Spleen (tissue), 11 donors: Measurements from ENCODE around the gene PHYKPL. TPM values are rescaled to one million over a fixed set of nuclear protein-coding genes. Genes with fewer than 3 reads are reported as not detected.
A peak's percentile ranks its signal among the peaks of the same experiment; 100 is the strongest.

Experiments used
- DNase-seq: peaks from one replicate; pipeline ENCODE4 v3.0.0-alpha.2; 2020
- H3K27ac ChIP-seq, 8 donors: fragments of 200-600 bp; sonication (generic) in 7 of 8; 1 replicate in 4 of 8; 2 replicates in 4 of 8; pipeline versions ENCODE4 v1.5.0 to v1.8.0; 2016 to 2021; ENCODE audit warnings: inconsistent platforms in 4 of 8, mild to moderate bottlenecking in 4 of 8, moderate library complexity in 1 of 8
- H3K27me3 ChIP-seq, 7 donors: fragments of 200-600 bp; sonication (generic) in 6 of 7; replicated peaks in 1 of 7; 1 replicate in 4 of 7; 2 replicates in 3 of 7; pipeline versions ENCODE4 v1.5.0 to v1.8.0; 2016 to 2021; ENCODE audit warnings: inconsistent platforms in 3 of 7, mild to moderate bottlenecking in 1 of 7
- H3K36me3 ChIP-seq, 6 donors: fragments of 200-600 bp; sonication (generic) in 5 of 6; 1 replicate in 4 of 6; 2 replicates in 2 of 6; pipeline versions ENCODE4 v1.5.0 to v1.8.0; 2016 to 2021; ENCODE audit warnings: inconsistent platforms in 2 of 6
- H3K4me1 ChIP-seq, 6 donors: fragments of 200-600 bp; sonication (generic) in 5 of 6; 1 replicate in 3 of 6; 2 replicates in 3 of 6; pipeline versions ENCODE4 v1.5.0 to v1.8.0; 2016 to 2021; ENCODE audit warnings: inconsistent platforms in 3 of 6
- H3K4me3 ChIP-seq, 8 donors: fragments of 200-600 bp; sonication (generic) in 7 of 8; 1 replicate in 4 of 8; 2 replicates in 4 of 8; pipeline versions ENCODE4 v1.5.0 to v1.8.0; 2016 to 2021; ENCODE audit warnings: inconsistent platforms in 4 of 8, mild to moderate bottlenecking in 4 of 8, moderate library complexity in 2 of 8
- H3K9me3 ChIP-seq, 8 donors: fragments of 200-600 bp; sonication (generic) in 7 of 8; 1 replicate in 4 of 8; 2 replicates in 4 of 8; pipeline versions ENCODE4 v1.5.0 to v1.8.0; 2016 to 2021; ENCODE audit warnings: inconsistent platforms in 4 of 8
- POLR2A ChIP-seq, 3 donors: fragments of 450-650 bp; IDR thresholded peaks; one replicate each; pipeline ENCODE4 v1.5.1; 2017; ENCODE audit warnings: antibody characterized with exemption in 3 of 3, mild to moderate bottlenecking in 1 of 3
- POLR2AphosphoS5 ChIP-seq, 3 donors: sonication (generic); formaldehyde crosslinking; IDR thresholded peaks; one replicate each; pipeline ENCODE4 v1.5.1; 2017; ENCODE audit warnings: antibody characterized with exemption in 3 of 3
- WGBS, 5 donors: extraction: QIAGEN DNeasy Blood & Tissue Kit in 3 of 5; methylation state at CpG; one replicate each; pipeline versions ENCODE4 v1.1.5 to v1.1.7; 2013 to 2018; 5-methylcytosine and 5-hydroxymethylcytosine counted together
- intact Hi-C: fragments of 100-400 bp; cut with DNase I; formaldehyde crosslinking; loops from one replicate; pipeline ENCODE4 v1.15.0; 2023; ENCODE audit warnings: low total_unique reads
- polyA plus RNA-seq, 3 donors: library from polyadenylated mRNA; stranded (reverse); fragments of 200-250 nt; gene quantifications; one replicate each; pipeline ENCODE4 v1.2.1, GENCODE V29; 2013
- total RNA-seq, 7 donors: library from RNA; depleted of rRNA in 3 of 7; stranded (reverse); fragments of >200 nt in 3 of 7; fragmentation: NEBNext Ultra II Directional in 4 of 7; extraction: Animal tissue kit (Norgen Biotek cat#: 25700) in 4 of 7; gene quantifications; one replicate each; pipeline versions ENCODE4 v1.1.0 to v1.2.1, GENCODE V29; 2016 to 2021
- TF ChIP-seq, protein P1 (sequence below), 11 experiments: fragments of 200-600 bp in 7 of 11; fragments of 450-650 bp in 4 of 11; sonication (generic) in 4 of 11; IDR thresholded peaks in 8 of 11; conservative IDR thresholded peaks in 3 of 11; 1 replicate in 7 of 11; 2 replicates in 4 of 11; pipeline versions ENCODE4 v1.4.0 to v1.8.0; 2016 to 2021; ENCODE audit warnings: antibody characterized with exemption in 11 of 11, inconsistent platforms in 4 of 11, mild to moderate bottlenecking in 1 of 11
- donor health status: healthy with polysubstance abuse.
- donor health status: DM: no; HTN: no; CAD: no; lungs with moderate emphysema.
- donor health status: DM: no; HTN: no; CAD: no.
- donor health status: Bipolar disorder and iron deficiency.
- donor health status: healthy.
- donor health status: DM: no; HTN: no; CAD: no.
- donor health status: DM: yes; HTN: yes; CAD: no.

PHYKPL gene
- total and polyA plus RNA-seq, 10 donors: 46.9 to 209 (median 105) TPM

DNA sequence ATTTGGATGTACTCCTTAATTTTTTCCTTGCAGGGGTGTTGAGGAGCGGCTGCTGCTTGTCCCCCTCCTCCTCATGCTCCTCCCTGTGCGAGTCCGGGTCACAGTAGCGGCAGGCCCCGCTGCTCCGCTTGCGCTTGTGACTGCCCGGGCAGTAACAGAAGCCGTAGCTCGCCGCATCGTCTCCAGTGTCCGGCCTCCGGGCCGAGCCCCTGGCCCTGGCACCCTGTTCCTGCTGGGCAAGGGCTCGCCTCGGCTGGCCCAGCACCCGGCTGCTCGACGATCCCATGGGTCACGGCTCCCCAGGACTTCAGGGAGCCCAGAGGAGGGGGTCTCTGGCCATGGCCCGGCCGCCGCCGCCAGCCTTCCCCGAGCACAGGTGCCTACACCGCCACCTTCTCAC is 45.6 kb downstream of the PHYKPL start, which contains the start of gene GMCL2:
GMCL2 (minus strand) TSS at position 358 of the 400 bp plus-strand sequence; CDS start at position 286, 72 bp downstream.
- no peaks in the 10 kb centered on the region for H3K9me3 ChIP-seq
- TF ChIP-seq POLR2A (IDR thresholded peaks at IDR 0.05) (no peak), POLR2AphosphoS5 (IDR thresholded peaks at IDR 0.05) (no peak)
- TF ChIP-seq, protein P1, sequence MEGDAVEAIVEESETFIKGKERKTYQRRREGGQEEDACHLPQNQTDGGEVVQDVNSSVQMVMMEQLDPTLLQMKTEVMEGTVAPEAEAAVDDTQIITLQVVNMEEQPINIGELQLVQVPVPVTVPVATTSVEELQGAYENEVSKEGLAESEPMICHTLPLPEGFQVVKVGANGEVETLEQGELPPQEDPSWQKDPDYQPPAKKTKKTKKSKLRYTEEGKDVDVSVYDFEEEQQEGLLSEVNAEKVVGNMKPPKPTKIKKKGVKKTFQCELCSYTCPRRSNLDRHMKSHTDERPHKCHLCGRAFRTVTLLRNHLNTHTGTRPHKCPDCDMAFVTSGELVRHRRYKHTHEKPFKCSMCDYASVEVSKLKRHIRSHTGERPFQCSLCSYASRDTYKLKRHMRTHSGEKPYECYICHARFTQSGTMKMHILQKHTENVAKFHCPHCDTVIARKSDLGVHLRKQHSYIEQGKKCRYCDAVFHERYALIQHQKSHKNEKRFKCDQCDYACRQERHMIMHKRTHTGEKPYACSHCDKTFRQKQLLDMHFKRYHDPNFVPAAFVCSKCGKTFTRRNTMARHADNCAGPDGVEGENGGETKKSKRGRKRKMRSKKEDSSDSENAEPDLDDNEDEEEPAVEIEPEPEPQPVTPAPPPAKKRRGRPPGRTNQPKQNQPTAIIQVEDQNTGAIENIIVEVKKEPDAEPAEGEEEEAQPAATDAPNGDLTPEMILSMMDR (IDR thresholded peaks at IDR 0.05 in 8 of 11, conservative IDR thresholded peaks at IDR 0.05 in 3 of 11): no peak
- peaks cover 0 to 9% (median 2%) of the 10 kb centered on the region in 6 donors for H3K4me1 ChIP-seq
- DNase-seq: no peak
- WGBS, 5 donors: 89 to 94% (median 90%) methylated on average over 25 to 27 of the region's 27 CpGs
- H3K27ac ChIP-seq: no peak within 1 kb of the TSS
- intact Hi-C loops: no loop called here
- H3K36me3 ChIP-seq: no peaks in the 10 kb centered on the region
- H3K4me3 ChIP-seq: no peak within 1 kb of the TSS
- H3K27me3 ChIP-seq: peaks cover 0 to 21% (median 0%) of the 10 kb centered on the region in 7 donors

DNA sequence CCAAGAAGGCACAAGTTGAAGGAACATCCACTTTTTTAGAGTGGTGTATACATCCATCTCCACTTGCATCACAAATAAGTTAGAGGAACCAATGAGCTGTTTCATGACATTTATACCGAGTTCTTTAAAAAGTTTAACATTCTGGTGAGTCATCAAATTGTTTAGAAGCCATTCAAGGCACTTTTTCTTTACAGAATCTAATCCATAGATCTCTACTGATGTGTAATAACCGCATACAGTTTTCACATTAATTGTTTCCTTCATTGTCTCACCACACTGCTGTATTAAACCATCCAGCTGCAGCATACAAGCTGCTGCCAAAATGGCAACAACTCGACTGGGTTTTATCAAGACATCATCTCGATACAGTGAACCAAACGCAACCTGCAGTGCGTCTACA is 46.2 kb downstream of the PHYKPL start:
- no peaks in the 10 kb centered on the region for H3K9me3 ChIP-seq
- H3K4me3 ChIP-seq: no peak overlapping the region
- TF ChIP-seq, protein P1 (IDR thresholded peaks at IDR 0.05 in 8 of 11, conservative IDR thresholded peaks at IDR 0.05 in 3 of 11): no peak
- TF ChIP-seq POLR2A (IDR thresholded peaks at IDR 0.05) (no peak), POLR2AphosphoS5 (IDR thresholded peaks at IDR 0.05) (no peak)
- peaks cover 0 to 11% (median 2%) of the 10 kb centered on the region in 6 donors for H3K4me1 ChIP-seq
- no peaks in the 10 kb centered on the region for H3K36me3 ChIP-seq
- no peak for DNase-seq
- H3K27ac ChIP-seq: no peak overlapping the region
- peaks cover 0 to 16% (median 0%) of the 10 kb centered on the region in 7 donors for H3K27me3 ChIP-seq
- WGBS, 5 donors: 65 to 72% (median 70%) methylated on average over 6 of the region's 6 CpGs
- intact Hi-C loops: no loop called here

DNA sequence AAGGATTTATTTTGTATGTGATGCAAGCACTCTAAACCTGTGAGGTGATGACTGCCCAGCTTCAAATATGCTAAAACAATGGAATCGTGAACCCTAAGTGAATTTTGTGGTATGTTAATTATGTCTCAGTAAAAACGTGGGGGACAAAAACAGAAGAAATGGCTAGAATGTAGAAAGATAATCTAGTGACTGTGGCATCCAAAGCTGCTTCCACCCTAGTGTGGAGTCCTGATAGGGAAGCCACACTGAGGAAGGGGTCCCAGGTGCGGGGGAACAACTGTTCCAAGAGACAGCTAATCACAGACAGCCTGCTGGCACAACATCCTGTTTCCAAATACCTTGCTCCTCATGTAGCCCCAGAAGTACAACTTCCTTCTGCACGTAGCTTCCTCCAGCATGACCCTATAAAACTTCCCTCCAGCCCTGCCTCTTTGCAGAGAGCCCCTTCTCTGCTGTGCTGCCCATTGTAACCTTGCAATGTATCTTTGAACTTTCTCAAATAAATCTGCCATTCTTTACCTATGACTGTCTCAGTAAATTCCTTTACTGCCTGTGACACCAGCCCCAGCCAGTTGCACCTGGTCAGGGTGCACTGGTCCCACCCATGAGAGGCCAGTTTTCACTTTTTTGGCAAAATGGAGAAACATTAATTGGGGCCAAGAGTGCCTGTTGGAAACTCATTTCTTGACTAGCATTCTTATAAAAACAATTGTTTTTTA is 50.3 kb downstream of the PHYKPL start:
- H3K9me3 ChIP-seq: no peaks in the 10 kb centered on the region
- TF ChIP-seq POLR2A (IDR thresholded peaks at IDR 0.05) (no peak), POLR2AphosphoS5 (IDR thresholded peaks at IDR 0.05) (no peak)
- TF ChIP-seq, protein P1 (IDR thresholded peaks at IDR 0.05 in 8 of 11, conservative IDR thresholded peaks at IDR 0.05 in 3 of 11): no peak
- WGBS, 5 donors: 12 to 22% (median 16%) methylated on average over 4 of the region's 4 CpGs
- H3K36me3 ChIP-seq: no peaks in the 10 kb centered on the region
- peak overlapping the region in 4 of 8 donors; percentile 3 to 51 (median 28) for H3K27ac ChIP-seq
- intact Hi-C loops: no loop called here
- peaks cover 0 to 11% (median 2%) of the 10 kb centered on the region in 6 donors for H3K4me1 ChIP-seq
- H3K27me3 ChIP-seq: peaks cover 0 to 4% (median 0%) of the 10 kb centered on the region in 7 donors
- DNase-seq: no peak
- H3K4me3 ChIP-seq: no peak overlapping the region

DNA sequence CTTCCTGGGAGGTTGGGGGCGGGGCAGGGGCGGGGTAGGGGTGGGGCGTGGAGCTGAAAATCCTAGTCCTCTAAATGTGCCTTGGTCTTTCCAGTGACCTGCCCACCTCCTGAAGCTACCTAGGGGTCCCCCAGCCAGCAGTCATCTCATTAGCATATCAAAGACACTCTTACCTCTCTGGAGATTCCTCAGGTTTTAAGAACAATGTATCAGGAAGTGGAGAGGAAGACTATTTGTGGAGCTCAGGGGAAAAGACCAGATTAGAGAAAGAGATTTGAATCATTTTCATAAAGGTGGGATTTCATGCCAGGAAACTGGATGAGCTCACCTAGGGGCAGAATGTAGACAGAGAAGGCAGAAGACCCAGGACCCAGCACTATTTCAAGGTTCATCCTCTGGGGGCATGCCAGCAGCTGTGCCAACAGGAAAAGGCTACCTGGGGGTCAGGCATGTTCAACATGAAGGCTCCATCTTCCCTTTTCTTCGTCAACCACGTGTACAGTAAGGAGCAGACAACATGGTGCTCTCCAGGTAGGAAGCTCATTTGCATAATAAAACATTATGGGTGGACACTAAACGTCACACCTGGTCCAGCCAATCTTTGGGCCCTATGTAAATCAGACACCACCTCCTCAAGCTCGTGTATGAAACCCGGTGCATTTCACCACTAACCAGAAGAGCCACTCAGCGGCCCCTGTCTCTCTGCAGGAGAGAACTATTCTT is 52.3 kb downstream of the PHYKPL start:
- TF ChIP-seq POLR2A (IDR thresholded peaks at IDR 0.05) (no peak), POLR2AphosphoS5 (IDR thresholded peaks at IDR 0.05) (no peak)
- TF ChIP-seq, protein P1 (IDR thresholded peaks at IDR 0.05 in 8 of 11, conservative IDR thresholded peaks at IDR 0.05 in 3 of 11): no peak
- H3K9me3 ChIP-seq: no peaks in the 10 kb centered on the region
- intact Hi-C loops: no loop called here
- peaks cover 0 to 11% (median 2%) of the 10 kb centered on the region in 6 donors for H3K4me1 ChIP-seq
- H3K27ac ChIP-seq: no peak overlapping the region
- peaks cover 0 to 4% (median 0%) of the 10 kb centered on the region in 7 donors for H3K27me3 ChIP-seq
- WGBS, 5 donors: 59 to 82% (median 67%) methylated on average over 9 of the region's 9 CpGs
- no peaks in the 10 kb centered on the region for H3K36me3 ChIP-seq
- no peak overlapping the region for H3K4me3 ChIP-seq
- no peak for DNase-seq
